Head of caudate nucleus (tissue), 42 donors: ENCODE results near the gene KCND2.
"Not testable (repeated sequence)": the region's sequence is repeated elsewhere in the genome, so short reads cannot be mapped to it uniquely, and the experiment has no call there.

Experiments used
- DNase-seq, 42 donors: peaks; one replicate each; pipeline versions ENCODE4 v3.0.0 to v3.0.0-alpha.2; 2020 to 2021; ENCODE audit warnings: mixed read lengths in 7 of 42
- intact Hi-C: fragments of 100-400 bp; cut with DNase I; formaldehyde crosslinking; loops from one replicate; pipeline ENCODE4 v1.15.0; 2022

Gene KCND2

GRCh38 chr7:120775755-120776154, 502.8 kb downstream of the KCND2 start:
- intact Hi-C loops, result no loop called here

GRCh38 chr7:120779078-120779477, 506.1 kb downstream of the KCND2 start:
- intact Hi-C loops, result not testable (repeated sequence)

More at GRCh38 chr7:120775755-120776154, 502.8 kb downstream of the KCND2 start:
- no peak for DNase-seq

GRCh38 chr7:120780451-120780850, 507.5 kb downstream of the KCND2 start:
- DNase-seq, result peak in 15 of 42 donors; percentile 13 to 56 (median 23)
- intact Hi-C loops, result not testable (repeated sequence)

More at GRCh38 chr7:120779078-120779477, 506.1 kb downstream of the KCND2 start:
- not testable (repeated sequence) for DNase-seq

DNA sequence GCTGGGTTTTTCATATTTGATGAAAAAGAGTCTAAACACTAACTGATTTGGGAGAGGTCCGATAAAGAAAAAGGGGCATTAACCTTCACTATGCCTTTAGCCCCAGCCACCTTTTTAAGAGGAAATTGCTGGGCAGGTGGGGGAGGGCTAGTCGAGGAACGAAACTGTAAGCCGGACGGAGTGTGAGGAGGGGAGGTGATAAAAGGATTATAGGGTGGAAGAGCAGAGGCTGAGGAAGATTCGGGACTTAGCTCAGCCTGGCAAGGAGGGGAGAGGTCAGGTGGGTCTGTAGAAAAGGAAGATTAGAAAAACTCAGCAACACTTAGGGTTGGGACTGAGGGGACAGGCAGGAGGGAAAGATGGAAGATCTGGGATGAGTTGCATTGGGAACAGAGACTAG, 508.0 kb downstream of the KCND2 start:
- no peak for DNase-seq
- intact Hi-C loops, result no loop called here

GRCh38 chr7:120781924-120782323, 508.9 kb downstream of the KCND2 start:
- intact Hi-C loops, DNase-seq: not testable (repeated sequence)

DNA sequence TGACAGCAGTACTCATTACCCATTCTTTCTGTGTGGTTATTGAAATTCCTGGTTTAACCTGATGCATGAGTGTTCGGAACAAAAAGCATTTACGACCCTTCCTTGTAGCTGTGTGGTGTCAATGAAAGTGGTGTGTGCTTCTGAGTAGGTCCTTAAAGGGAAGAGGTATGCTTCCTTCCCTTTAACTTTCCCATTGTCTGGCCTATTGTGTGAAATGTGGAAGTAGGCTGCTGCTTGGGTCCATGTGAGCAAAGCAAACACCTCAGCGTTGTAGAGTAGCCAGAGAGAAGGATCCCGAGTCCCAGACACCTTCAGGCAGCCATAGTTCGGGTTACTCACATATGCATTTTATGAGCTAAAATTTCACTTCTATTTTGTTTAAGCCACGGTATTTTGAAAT, 510.3 kb downstream of the KCND2 start:
- no peak for DNase-seq
- intact Hi-C loops, result no loop called here

GRCh38 chr7:120783721-120784120, 510.7 kb downstream of the KCND2 start:
- intact Hi-C loops, result no loop called here

DNA sequence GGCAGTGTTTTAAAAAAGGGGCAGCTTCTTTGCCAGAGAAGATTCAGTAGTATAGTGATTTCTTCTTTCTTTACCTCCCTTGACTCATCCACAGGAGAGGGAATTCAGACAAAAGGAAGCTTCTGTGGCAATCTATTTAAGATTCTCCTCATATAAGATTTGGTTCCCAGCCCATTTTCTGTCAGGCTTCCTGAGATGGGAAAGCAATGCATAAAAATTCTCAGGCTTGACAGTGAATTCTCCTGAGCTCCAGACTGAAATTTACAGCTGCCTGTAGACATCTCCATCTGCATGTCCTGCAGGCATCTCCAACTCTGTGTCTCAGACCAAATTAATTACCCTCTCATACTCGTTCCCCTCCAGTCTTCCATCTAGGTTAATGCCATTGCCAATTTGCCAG, 512.1 kb downstream of the KCND2 start:
- intact Hi-C loops, result no loop called here
- peak in 6 of 42 donors; percentile 14 to 54 (median 21) for DNase-seq

More at GRCh38 chr7:120783721-120784120, 510.7 kb downstream of the KCND2 start:
- DNase-seq, result no peak

DNA sequence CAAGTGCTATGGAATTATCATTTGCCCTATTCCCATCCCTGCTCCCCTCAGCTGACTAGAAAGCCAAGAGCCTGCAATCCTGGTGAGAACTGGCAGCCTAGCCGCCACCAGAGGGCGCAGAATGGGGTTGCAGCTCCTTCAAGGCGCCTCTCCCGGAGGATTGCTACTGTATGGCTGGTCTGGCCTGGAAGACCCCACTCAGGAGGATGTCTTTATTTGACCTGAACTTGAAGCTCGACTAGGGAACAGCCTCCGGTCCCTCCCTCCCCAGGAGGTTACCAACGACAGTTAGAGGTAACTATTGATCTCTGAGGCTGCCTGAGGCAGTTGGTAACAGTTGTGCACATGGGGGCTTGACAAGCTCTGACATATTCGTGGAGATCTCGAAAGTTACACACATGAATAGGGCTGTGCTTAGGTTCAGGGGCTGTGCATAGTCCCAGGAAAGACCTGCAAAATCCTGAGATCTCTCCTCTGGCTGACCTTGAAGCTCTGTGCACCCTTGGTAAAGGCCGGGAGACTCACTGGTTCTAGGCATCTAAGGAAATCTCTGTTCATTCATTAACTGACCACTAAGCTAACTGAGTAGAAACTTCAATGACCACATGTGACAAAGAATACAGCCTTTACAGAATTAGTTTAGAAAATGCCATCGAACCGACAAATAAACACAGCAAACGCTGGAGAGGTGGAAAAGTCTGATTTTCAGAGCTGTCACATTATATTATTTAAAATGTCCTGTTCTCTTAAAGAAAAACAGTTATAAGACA, 519.3 kb downstream of the KCND2 start:
- DNase-seq, result peak; percentile 32 to 89 (median 74)
- intact Hi-C loops, result no loop called here

- intact Hi-C loops, result no loop called here
- DNase-seq, result no peak
Observed at GRCh38 chr7:120792861-120793130, 519.8 kb downstream of the KCND2 start.

GRCh38 chr7:120793213-120793936, 520.4 kb downstream of the KCND2 start:
- intact Hi-C loops, result no loop called here
- no peak for DNase-seq

DNA sequence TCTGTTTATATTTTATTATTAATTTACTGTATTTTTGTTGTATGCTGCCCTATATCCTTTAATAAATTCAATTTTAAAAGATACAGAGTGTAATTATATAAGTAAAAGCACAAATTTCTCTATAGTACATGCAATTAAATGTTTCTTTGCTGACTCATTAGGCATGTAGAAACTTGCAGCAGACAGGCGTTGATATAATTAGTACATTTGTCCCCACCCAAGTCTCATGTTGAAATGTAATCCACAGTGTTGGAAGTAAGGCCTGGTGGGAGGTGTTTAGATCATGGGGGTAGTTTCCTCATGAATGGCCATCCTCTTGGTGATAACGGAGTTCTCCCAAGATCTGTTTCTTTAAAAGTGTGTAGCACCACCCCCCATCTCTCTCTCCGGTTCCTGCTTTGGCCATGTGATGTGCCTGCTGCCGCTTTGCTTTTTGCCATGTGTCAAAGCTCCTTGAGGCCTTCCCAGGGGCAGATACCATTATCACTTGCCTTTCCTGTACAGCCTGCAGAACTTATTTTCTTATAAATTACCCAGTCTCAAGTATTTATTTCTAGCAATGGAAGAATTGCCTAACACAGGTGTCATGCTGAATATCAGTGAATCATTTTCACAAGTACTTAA, 521.2 kb downstream of the KCND2 start:
- intact Hi-C loops, result no loop called here
- DNase-seq, result no peak

DNA sequence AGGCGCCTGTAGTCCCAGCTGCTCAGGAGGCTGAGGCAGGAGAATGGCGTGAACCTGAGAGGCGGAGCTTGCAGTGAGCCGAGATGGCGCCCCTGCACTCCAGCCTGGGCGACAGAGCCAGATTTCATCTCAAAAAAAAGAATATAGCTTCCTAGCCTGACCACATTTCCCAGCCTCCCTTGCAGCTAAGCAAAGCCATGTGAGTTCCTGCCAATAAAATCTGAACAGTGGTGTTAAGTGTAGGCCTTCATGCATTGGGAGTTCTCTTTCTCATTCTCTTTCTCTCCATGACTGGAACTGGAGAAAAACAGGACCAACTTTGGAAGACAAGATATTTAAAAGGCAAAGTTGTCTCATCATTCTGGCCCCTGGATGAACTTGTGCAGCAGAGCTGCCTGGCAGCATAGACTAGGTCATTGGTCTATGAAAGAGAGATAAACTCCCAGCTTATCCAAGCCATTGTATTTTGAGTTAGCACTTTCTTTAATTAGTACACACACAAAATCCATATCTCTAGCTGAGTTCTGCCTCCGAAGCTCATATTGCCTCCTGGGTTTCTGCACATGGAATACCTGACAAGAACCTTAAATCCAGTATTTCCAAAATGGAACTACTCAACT, 524.2 kb downstream of the KCND2 start:
- intact Hi-C loops, result no loop called here
- no peak for DNase-seq

GRCh38 chr7:120799147-120799546, 526.2 kb downstream of the KCND2 start:
- no peak for DNase-seq
- intact Hi-C loops, result no loop called here
